ENCODE results near the gene ADH1B.

GRCh38 chr4:99300934-99301333 is 20.3 kb downstream of the ADH1B start:
- TF ChIP-seq CTCF (conservative IDR thresholded peaks at IDR 0.05; ENCODE audit: low read length) (no peak), EZH2phosphoT487 (IDR thresholded peaks at IDR 0.05; ENCODE audit: borderline replicate concordance) (no peak)

Measured in Loucy (cell line).